Measurements from ENCODE around the gene FRK. TPM values are rescaled to one million over a fixed set of nuclear protein-coding genes. Genes with fewer than 3 reads are reported as not detected.
"Not testable (repeated sequence)": the region's sequence is repeated elsewhere in the genome, so short reads cannot be mapped to it uniquely, and the experiment has no call there.

The FRK gene
- total RNA-seq, 1 experiment from 2014 or later, result 2.0 TPM

GRCh38 chr6:116059713-116060571 lies 749 bp downstream of the FRK start:
- H3K4me3 ChIP-seq, result peak overlapping the region; percentile 56
- peak; percentile 6 to 36 for DNase-seq
- peak overlapping the region; percentile 47 for H3K27ac ChIP-seq
- no peaks in the 10 kb centered on the region for H3K9me3 ChIP-seq (replicated peaks)
- H3K36me3 ChIP-seq, result no peaks in the 10 kb centered on the region
- H3K4me1 ChIP-seq, result peaks cover 10% of the 10 kb centered on the region
- no peaks in the 10 kb centered on the region for H3K27me3 ChIP-seq

GRCh38 chr6:116057766-116058165 lies 2.9 kb downstream of the FRK start:
- no peaks in the 10 kb centered on the region for H3K36me3 ChIP-seq
- no peaks in the 10 kb centered on the region for H3K9me3 ChIP-seq (replicated peaks)
- DNase-seq, result peak in 1 of 2 experiments; percentile 14
- no peak overlapping the region; the same call in 1 of the 2 replicates for H3K4me3 ChIP-seq
- H3K4me1 ChIP-seq, result peaks cover 10% of the 10 kb centered on the region
- H3K27ac ChIP-seq, result no peak overlapping the region; the same call in 1 of the 2 replicates
- no peaks in the 10 kb centered on the region for H3K27me3 ChIP-seq

- DNase-seq, result no peak
- H3K27me3 ChIP-seq, result no peaks in the 10 kb centered on the region
- no peak overlapping the region for H3K4me3 ChIP-seq
- no peaks in the 10 kb centered on the region for H3K4me1 ChIP-seq
- H3K9me3 ChIP-seq (replicated peaks), result no peaks in the 10 kb centered on the region
- H3K36me3 ChIP-seq, result no peaks in the 10 kb centered on the region
- no peak overlapping the region for H3K27ac ChIP-seq
Observed at GRCh38 chr6:116055513-116055912, 5.2 kb downstream of the FRK start.

- no peak overlapping the region for H3K4me3 ChIP-seq
- H3K9me3 ChIP-seq (replicated peaks), result no peaks in the 10 kb centered on the region
- DNase-seq, result no peak
- H3K27me3 ChIP-seq, result no peaks in the 10 kb centered on the region
- H3K36me3 ChIP-seq, result no peaks in the 10 kb centered on the region
- no peaks in the 10 kb centered on the region for H3K4me1 ChIP-seq
- no peak overlapping the region for H3K27ac ChIP-seq
Observed at GRCh38 chr6:116051244-116051643, 9.4 kb downstream of the FRK start.

- no peaks in the 10 kb centered on the region for H3K9me3 ChIP-seq (replicated peaks)
- no peak for DNase-seq
- no peak overlapping the region for H3K4me3 ChIP-seq
- no peaks in the 10 kb centered on the region for H3K4me1 ChIP-seq
- H3K36me3 ChIP-seq, result no peaks in the 10 kb centered on the region
- no peaks in the 10 kb centered on the region for H3K27me3 ChIP-seq
- no peak overlapping the region for H3K27ac ChIP-seq
Observed at GRCh38 chr6:116050737-116051136, 10.0 kb downstream of the FRK start.

- DNase-seq, result no peak
- no peak overlapping the region for H3K4me3 ChIP-seq
- H3K27me3 ChIP-seq, result no peaks in the 10 kb centered on the region
- no peaks in the 10 kb centered on the region for H3K9me3 ChIP-seq (replicated peaks)
- H3K4me1 ChIP-seq, result no peaks in the 10 kb centered on the region
- no peaks in the 10 kb centered on the region for H3K36me3 ChIP-seq
- H3K27ac ChIP-seq, result no peak overlapping the region
Observed at GRCh38 chr6:116049321-116049720, 11.4 kb downstream of the FRK start.

- Histone ChIP-seq H3K36me3 (no peaks in the 10 kb centered on the region), H3K27me3 (no peaks in the 10 kb centered on the region), H3K27ac (no peak overlapping the region), H3K4me1 (no peaks in the 10 kb centered on the region), H3K9me3 (replicated peaks) (no peaks in the 10 kb centered on the region), H3K4me3 (no peak overlapping the region)
- no peak for DNase-seq
Observed at GRCh38 chr6:116047173-116047933, 13.3 kb downstream of the FRK start.

GRCh38 chr6:116046737-116047136 lies 14.0 kb downstream of the FRK start:
- H3K4me3 ChIP-seq, result no peak overlapping the region
- no peaks in the 10 kb centered on the region for H3K9me3 ChIP-seq (replicated peaks)
- H3K27me3 ChIP-seq, result no peaks in the 10 kb centered on the region
- H3K4me1 ChIP-seq, result no peaks in the 10 kb centered on the region
- H3K27ac ChIP-seq, result no peak overlapping the region
- no peaks in the 10 kb centered on the region for H3K36me3 ChIP-seq
- DNase-seq, result no peak

GRCh38 chr6:116046272-116046671 lies 14.4 kb downstream of the FRK start:
- not testable (repeated sequence) for H3K27ac ChIP-seq; H3K4me1 ChIP-seq; DNase-seq; H3K9me3 ChIP-seq (replicated peaks); H3K4me3 ChIP-seq; H3K27me3 ChIP-seq; H3K36me3 ChIP-seq

GRCh38 chr6:116041934-116042333 lies 18.8 kb downstream of the FRK start:
- Histone ChIP-seq H3K27ac (no peak overlapping the region), H3K27me3 (no peaks in the 10 kb centered on the region), H3K4me1 (no peaks in the 10 kb centered on the region), H3K9me3 (replicated peaks) (no peaks in the 10 kb centered on the region), H3K4me3 (no peak overlapping the region), H3K36me3 (no peaks in the 10 kb centered on the region)
- DNase-seq, result no peak

GRCh38 chr6:116040993-116041392 lies 19.7 kb downstream of the FRK start:
- no peaks in the 10 kb centered on the region for H3K4me1 ChIP-seq
- H3K9me3 ChIP-seq (replicated peaks), result no peaks in the 10 kb centered on the region
- H3K27me3 ChIP-seq, result no peaks in the 10 kb centered on the region
- H3K36me3 ChIP-seq, result no peaks in the 10 kb centered on the region
- H3K27ac ChIP-seq, result no peak overlapping the region
- no peak overlapping the region for H3K4me3 ChIP-seq
- DNase-seq, result no peak

- Histone ChIP-seq H3K4me1 (no peaks in the 10 kb centered on the region), H3K27ac (no peak overlapping the region), H3K9me3 (replicated peaks) (0 out of 2 replicates have a peak, but pooled peaks cover 2% of the 10 kb centered on the region), H3K36me3 (no peaks in the 10 kb centered on the region), H3K27me3 (no peaks in the 10 kb centered on the region), H3K4me3 (no peak overlapping the region)
- DNase-seq, result no peak
Observed at GRCh38 chr6:116036885-116037284, 23.8 kb downstream of the FRK start.

- Histone ChIP-seq H3K36me3 (no peaks in the 10 kb centered on the region), H3K27me3 (no peaks in the 10 kb centered on the region), H3K4me1 (no peaks in the 10 kb centered on the region), H3K9me3 (replicated peaks) (0 out of 2 replicates have a peak, but pooled peaks cover 2% of the 10 kb centered on the region), H3K4me3 (no peak overlapping the region), H3K27ac (no peak overlapping the region)
- no peak for DNase-seq
Observed at GRCh38 chr6:116036075-116036773, 24.5 kb downstream of the FRK start.

GRCh38 chr6:116035616-116036015 lies 25.1 kb downstream of the FRK start:
- Histone ChIP-seq H3K27ac (no peak overlapping the region), H3K27me3 (no peaks in the 10 kb centered on the region), H3K9me3 (replicated peaks) (0 out of 2 replicates have a peak, but pooled peaks cover 2% of the 10 kb centered on the region), H3K4me3 (no peak overlapping the region), H3K4me1 (no peaks in the 10 kb centered on the region), H3K36me3 (no peaks in the 10 kb centered on the region)
- DNase-seq, result no peak

GRCh38 chr6:116034327-116034726 lies 26.4 kb downstream of the FRK start:
- Histone ChIP-seq H3K9me3 (replicated peaks) (0 out of 2 replicates have a peak, but pooled peaks cover 2% of the 10 kb centered on the region), H3K27me3 (no peaks in the 10 kb centered on the region), H3K4me1 (no peaks in the 10 kb centered on the region), H3K4me3 (no peak overlapping the region), H3K27ac (no peak overlapping the region), H3K36me3 (no peaks in the 10 kb centered on the region)
- DNase-seq, result no peak
